ENCODE results near the gene RB1. TPM values are rescaled to one million over a fixed set of nuclear protein-coding genes. Genes with fewer than 3 reads are reported as not detected.
"Not testable (repeated sequence)": the region's sequence is repeated elsewhere in the genome, so short reads cannot be mapped to it uniquely, and the experiment has no call there.

RB1 gene
- total and polyA plus RNA-seq, 9 of the 15 experiments (the other 6 are each of a cell fraction or from before 2014, with no cell fraction given): 5.0 to 23.8 (median 17.9) TPM

DNA sequence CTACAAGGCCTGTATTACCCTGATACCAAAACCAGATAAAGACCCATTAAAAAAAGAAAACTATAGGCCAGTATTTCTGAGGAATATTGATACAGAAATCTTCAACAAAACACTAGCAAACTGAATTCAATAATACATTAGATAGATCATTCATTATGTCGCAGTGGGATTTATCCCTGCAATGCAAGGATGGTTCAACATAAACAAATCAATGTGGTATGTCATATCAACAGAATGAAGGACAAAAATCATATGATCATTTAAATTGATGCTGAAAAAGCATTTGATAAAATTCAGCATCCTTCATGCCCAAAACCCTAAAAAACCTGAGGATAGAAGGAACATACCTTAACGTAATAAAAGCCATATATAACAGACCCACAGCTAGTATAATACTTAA, 50.0 kb downstream of the RB1 start:
- no peak for DNase-seq (ENCODE audit: extremely low read depth in 1 of 4, low spot score in 3 of 4)
- H3K4me2 ChIP-seq (ENCODE audit: insufficient read depth, low read length): no peak overlapping the region
- H3K4me1 ChIP-seq (replicated peaks in 1 of 2; ENCODE audit: control insufficient read depth in 2 of 2, insufficient read depth in 2 of 2, low read length in 2 of 2): no peaks in the 10 kb centered on the region
- no peaks in the 10 kb centered on the region for H3K27me3 ChIP-seq (ENCODE audit: control insufficient read depth in 2 of 2, insufficient read depth in 2 of 2, low read length in 2 of 2)
- ChIA-PET CTCF (ENCODE audit: low intra/inter-chr PET ratio) (no interaction called here), POLR2A (no interaction called here)
- H3K4me3 ChIP-seq: no peak overlapping the region
- H3K27ac ChIP-seq (ENCODE audit: extremely low read depth, low read depth, low read length): no peak overlapping the region
- no peak for ATAC-seq
- no peaks in the 10 kb centered on the region for H3K9me1 ChIP-seq (ENCODE audit: control insufficient read depth, insufficient read depth, low read length)
- in situ Hi-C loops (cut with MboI): no loop called here
- peaks cover 4% of the 10 kb centered on the region; the same call in 1 of the 3 replicates for H3K36me3 ChIP-seq (ENCODE audit: control insufficient read depth, insufficient read depth, low read length)
- FAIRE-seq: no peak
- H4K20me1 ChIP-seq (replicated peaks; ENCODE audit: control insufficient read depth, insufficient read depth, low read length): no peaks in the 10 kb centered on the region
- H3K9me3 ChIP-seq (replicated peaks; ENCODE audit: control insufficient read depth, insufficient read depth, low read depth, low read length): no peaks in the 10 kb centered on the region
- no TSS peak for BruUV-seq (replicated peaks)
- WGBS (ENCODE audit: insufficient coverage, low coverage, missing lambda C conversion rate): 100% methylated on average over 2 of the region's 2 CpGs
- TF ChIP-seq SREBF2 (CRISPR knock-in tag; IDR thresholded peaks at IDR 0.05) (no peak), ZNF740 (CRISPR knock-in tag; IDR thresholded peaks at IDR 0.05) (no peak), ZNF740 (tag; IDR thresholded peaks at IDR 0.05) (no peak), GABPA (tag; conservative IDR thresholded peaks at IDR 0.05; ENCODE audit: low read depth) (no peak), SAFB (IDR thresholded peaks at IDR 0.05; ENCODE audit: borderline replicate concordance, low read depth, low read length) (no peak), CBFA2T2 (conservative IDR thresholded peaks at IDR 0.05) (no peak), ZNF324 (CRISPR knock-in tag; IDR thresholded peaks at IDR 0.05) (peak; percentile 92), FOSL1 (tag; conservative IDR thresholded peaks at IDR 0.05) (no peak)
- TF ChIP-seq, protein P1, sequence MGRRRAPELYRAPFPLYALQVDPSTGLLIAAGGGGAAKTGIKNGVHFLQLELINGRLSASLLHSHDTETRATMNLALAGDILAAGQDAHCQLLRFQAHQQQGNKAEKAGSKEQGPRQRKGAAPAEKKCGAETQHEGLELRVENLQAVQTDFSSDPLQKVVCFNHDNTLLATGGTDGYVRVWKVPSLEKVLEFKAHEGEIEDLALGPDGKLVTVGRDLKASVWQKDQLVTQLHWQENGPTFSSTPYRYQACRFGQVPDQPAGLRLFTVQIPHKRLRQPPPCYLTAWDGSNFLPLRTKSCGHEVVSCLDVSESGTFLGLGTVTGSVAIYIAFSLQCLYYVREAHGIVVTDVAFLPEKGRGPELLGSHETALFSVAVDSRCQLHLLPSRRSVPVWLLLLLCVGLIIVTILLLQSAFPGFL (CRISPR knock-in tag; IDR thresholded peaks at IDR 0.05): no peak
- intact Hi-C loops (cut with micrococcal nuclease): no loop called here
- H3K79me2 ChIP-seq (ENCODE audit: control insufficient read depth, insufficient read depth, low read length): no peaks in the 10 kb centered on the region
- H2AFZ ChIP-seq (ENCODE audit: low read depth, low read length): no peak overlapping the region
- H3K9ac ChIP-seq (ENCODE audit: insufficient read depth in 1 of 2, low read depth in 2 of 2, low read length in 2 of 2): no peak overlapping the region

- DNase-seq (ENCODE audit: extremely low read depth in 1 of 4, low spot score in 3 of 4); H3K4me2 ChIP-seq (ENCODE audit: insufficient read depth, low read length); H3K79me2 ChIP-seq (ENCODE audit: control insufficient read depth, insufficient read depth, low read length); H3K27me3 ChIP-seq (ENCODE audit: control insufficient read depth in 2 of 2, insufficient read depth in 2 of 2, low read length in 2 of 2); H3K36me3 ChIP-seq (ENCODE audit: control insufficient read depth, insufficient read depth, low read length); H4K20me1 ChIP-seq (replicated peaks; ENCODE audit: control insufficient read depth, insufficient read depth, low read length); CTCF ChIA-PET (ENCODE audit: low intra/inter-chr PET ratio); H3K9ac ChIP-seq (ENCODE audit: insufficient read depth in 1 of 2, low read depth in 2 of 2, low read length in 2 of 2); H2AFZ ChIP-seq (ENCODE audit: low read depth, low read length); FAIRE-seq; in situ Hi-C loops (cut with MboI); H3K9me3 ChIP-seq (replicated peaks; ENCODE audit: control insufficient read depth, insufficient read depth, low read depth, low read length); H3K4me1 ChIP-seq (replicated peaks in 1 of 2; ENCODE audit: control insufficient read depth in 2 of 2, insufficient read depth in 2 of 2, low read length in 2 of 2); BruUV-seq (replicated peaks); H3K27ac ChIP-seq (ENCODE audit: extremely low read depth, low read depth, low read length); POLR2A ChIA-PET; ATAC-seq; intact Hi-C loops (cut with micrococcal nuclease); H3K9me1 ChIP-seq (ENCODE audit: control insufficient read depth, insufficient read depth, low read length); H3K4me3 ChIP-seq: not testable (repeated sequence)
- WGBS (ENCODE audit: insufficient coverage, low coverage, missing lambda C conversion rate): 91% methylated on average over 2 of the region's 2 CpGs
Observed at GRCh38 chr13:48355524-48355923, 52.0 kb downstream of the RB1 start.

All from K562 (cell line).